Tibial nerve (tissue), 4 donors: Measurements from ENCODE around the gene LRBA. TPM values are rescaled to one million over a fixed set of nuclear protein-coding genes. Genes with fewer than 3 reads are reported as not detected.

Source experiments
- DNase-seq, 2 donors: peaks; one replicate each; pipeline ENCODE4 v3.0.0-alpha.2; 2019; ENCODE audit warnings: low spot score in 2 of 2
- H3K27ac ChIP-seq, 4 donors: fragments of 200-600 bp; sonication (generic) in 3 of 4; one replicate each; pipeline ENCODE4 v1.5.1; 2017 to 2019; ENCODE audit warnings: mild to moderate bottlenecking in 1 of 4
- H3K27me3 ChIP-seq, 2 donors: fragments of 200-600 bp; sonication (generic) in 1 of 2; one replicate each; pipeline versions ENCODE4 v1.5.1 to v1.6.0; 2017 to 2019
- H3K36me3 ChIP-seq, 3 donors: fragments of 200-600 bp; sonication (generic); one replicate each; pipeline ENCODE4 v1.5.1; 2018 to 2019
- H3K4me1 ChIP-seq, 4 donors: fragments of 200-600 bp; sonication (generic) in 3 of 4; one replicate each; pipeline ENCODE4 v1.5.1; 2017 to 2019
- H3K4me3 ChIP-seq, 4 donors: fragments of 200-600 bp; sonication (generic) in 3 of 4; one replicate each; pipeline ENCODE4 v1.5.1; 2017 to 2019; ENCODE audit warnings: mild to moderate bottlenecking in 1 of 4, moderate library complexity in 1 of 4
- H3K9me3 ChIP-seq, 4 donors: fragments of 200-600 bp; sonication (generic) in 3 of 4; one replicate each; pipeline ENCODE4 v1.5.1; 2017 to 2019
- EP300 ChIP-seq, 2 donors: sonication (generic); formaldehyde crosslinking; IDR thresholded peaks; one replicate each; pipeline ENCODE4 v1.6.1; 2017; ENCODE audit warnings: antibody characterized with exemption in 2 of 2, mild to moderate bottlenecking in 1 of 2
- POLR2A ChIP-seq, 2 donors: fragments of 450-650 bp; IDR thresholded peaks; one replicate each; pipeline ENCODE4 v1.6.1; 2017; ENCODE audit warnings: antibody characterized with exemption in 2 of 2, mild to moderate bottlenecking in 2 of 2, moderate library complexity in 2 of 2
- WGBS, 2 donors: methylation state at CpG; one replicate each; pipeline ENCODE4 v1.1.5; 2018; 5-methylcytosine and 5-hydroxymethylcytosine counted together
- total RNA-seq, 4 donors: library from RNA; depleted of rRNA; stranded (reverse); fragments of >200 nt; gene quantifications; one replicate each; pipeline ENCODE4 v1.1.0, GENCODE V29; 2016
- TF ChIP-seq, protein P1 (sequence below), 5 experiments: fragments of 200-600 bp in 3 of 5; fragments of 450-650 bp in 2 of 5; sonication (generic) in 3 of 5; IDR thresholded peaks; one replicate each; pipeline ENCODE4 v1.5.1; 2016 to 2019; ENCODE audit warnings: antibody characterized with exemption in 5 of 5, mild to moderate bottlenecking in 3 of 5, moderate library complexity in 2 of 5

LRBA gene
- total RNA-seq, 4 donors from 2014 or later: 35.4 to 43.1 (median 38.0) TPM

DNA sequence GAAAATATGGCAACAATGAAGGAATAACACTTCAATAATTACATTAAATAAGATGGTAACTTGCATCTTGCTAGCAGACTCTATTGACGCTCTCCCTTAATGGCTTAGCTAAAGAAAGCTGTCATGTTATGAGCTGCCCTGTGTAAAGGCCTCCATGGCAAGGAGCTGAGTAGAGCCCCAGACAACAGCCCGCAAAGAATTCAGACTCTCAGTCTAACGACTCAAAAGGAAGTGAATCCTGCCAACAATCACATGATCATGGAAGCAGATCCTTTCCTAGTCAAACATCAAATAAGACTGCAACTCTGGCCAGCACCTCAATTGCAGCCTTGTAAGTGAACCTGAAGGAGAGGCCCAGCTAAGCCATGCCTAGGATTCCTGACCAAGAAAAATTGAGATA lies 275.5 kb downstream of the LRBA start:
- Histone ChIP-seq H3K9me3 (peaks cover 0 to 15% (median 3%) of the 10 kb centered on the region in 4 donors), H3K4me3 (no peak overlapping the region), H3K27me3 (no peaks in the 10 kb centered on the region), H3K36me3 (peaks cover 0 to 7% (median 0%) of the 10 kb centered on the region in 3 donors), H3K4me1 (no peaks in the 10 kb centered on the region), H3K27ac (no peak overlapping the region)
- DNase-seq: no peak
- WGBS, 2 donors: 82 to 83% methylated on average over 3 of the region's 3 CpGs
- TF ChIP-seq, protein P1, sequence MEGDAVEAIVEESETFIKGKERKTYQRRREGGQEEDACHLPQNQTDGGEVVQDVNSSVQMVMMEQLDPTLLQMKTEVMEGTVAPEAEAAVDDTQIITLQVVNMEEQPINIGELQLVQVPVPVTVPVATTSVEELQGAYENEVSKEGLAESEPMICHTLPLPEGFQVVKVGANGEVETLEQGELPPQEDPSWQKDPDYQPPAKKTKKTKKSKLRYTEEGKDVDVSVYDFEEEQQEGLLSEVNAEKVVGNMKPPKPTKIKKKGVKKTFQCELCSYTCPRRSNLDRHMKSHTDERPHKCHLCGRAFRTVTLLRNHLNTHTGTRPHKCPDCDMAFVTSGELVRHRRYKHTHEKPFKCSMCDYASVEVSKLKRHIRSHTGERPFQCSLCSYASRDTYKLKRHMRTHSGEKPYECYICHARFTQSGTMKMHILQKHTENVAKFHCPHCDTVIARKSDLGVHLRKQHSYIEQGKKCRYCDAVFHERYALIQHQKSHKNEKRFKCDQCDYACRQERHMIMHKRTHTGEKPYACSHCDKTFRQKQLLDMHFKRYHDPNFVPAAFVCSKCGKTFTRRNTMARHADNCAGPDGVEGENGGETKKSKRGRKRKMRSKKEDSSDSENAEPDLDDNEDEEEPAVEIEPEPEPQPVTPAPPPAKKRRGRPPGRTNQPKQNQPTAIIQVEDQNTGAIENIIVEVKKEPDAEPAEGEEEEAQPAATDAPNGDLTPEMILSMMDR (IDR thresholded peaks at IDR 0.05): no peak
- TF ChIP-seq EP300 (IDR thresholded peaks at IDR 0.05): no peak
- TF ChIP-seq POLR2A (IDR thresholded peaks at IDR 0.05): no peak

DNA sequence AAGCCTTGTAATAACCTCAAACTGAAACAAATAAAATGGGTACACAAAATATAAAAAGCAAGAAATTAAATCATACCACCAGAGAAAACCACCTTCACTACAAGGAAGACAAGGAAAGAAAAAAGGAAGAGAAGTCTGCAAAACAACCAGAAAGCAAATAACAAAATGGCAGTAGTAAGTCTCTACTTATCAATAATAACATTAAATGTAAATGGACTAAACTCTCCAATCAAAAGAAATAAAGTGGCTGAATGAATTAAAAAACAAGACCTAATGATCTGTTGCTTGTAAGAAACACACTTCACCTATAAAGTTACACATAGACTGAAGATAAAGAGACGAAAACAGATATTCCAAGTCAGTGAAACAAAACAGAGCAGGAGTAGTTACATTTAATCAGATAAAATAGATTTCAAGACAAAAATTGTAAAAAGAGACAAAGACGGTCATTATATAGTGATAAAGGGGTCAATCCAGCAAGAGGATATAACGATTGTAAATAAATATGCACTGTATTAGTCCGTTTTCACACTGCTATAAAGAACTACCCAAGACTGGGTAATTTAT lies 289.0 kb downstream of the LRBA start:
- Histone ChIP-seq H3K27me3 (no peaks in the 10 kb centered on the region), H3K4me3 (no peak overlapping the region), H3K36me3 (peaks cover 0 to 61% (median 0%) of the 10 kb centered on the region in 3 donors), H3K4me1 (peaks cover 0 to 9% (median 0%) of the 10 kb centered on the region in 4 donors), H3K9me3 (peaks cover 0 to 21% (median 7%) of the 10 kb centered on the region in 4 donors), H3K27ac (no peak overlapping the region)
- WGBS, 2 donors: 70 to 71% methylated on average over 4 of the region's 4 CpGs
- DNase-seq: no peak
- TF ChIP-seq, protein P1 (IDR thresholded peaks at IDR 0.05): no peak
- TF ChIP-seq EP300 (IDR thresholded peaks at IDR 0.05) (no peak), POLR2A (IDR thresholded peaks at IDR 0.05) (no peak)

DNA sequence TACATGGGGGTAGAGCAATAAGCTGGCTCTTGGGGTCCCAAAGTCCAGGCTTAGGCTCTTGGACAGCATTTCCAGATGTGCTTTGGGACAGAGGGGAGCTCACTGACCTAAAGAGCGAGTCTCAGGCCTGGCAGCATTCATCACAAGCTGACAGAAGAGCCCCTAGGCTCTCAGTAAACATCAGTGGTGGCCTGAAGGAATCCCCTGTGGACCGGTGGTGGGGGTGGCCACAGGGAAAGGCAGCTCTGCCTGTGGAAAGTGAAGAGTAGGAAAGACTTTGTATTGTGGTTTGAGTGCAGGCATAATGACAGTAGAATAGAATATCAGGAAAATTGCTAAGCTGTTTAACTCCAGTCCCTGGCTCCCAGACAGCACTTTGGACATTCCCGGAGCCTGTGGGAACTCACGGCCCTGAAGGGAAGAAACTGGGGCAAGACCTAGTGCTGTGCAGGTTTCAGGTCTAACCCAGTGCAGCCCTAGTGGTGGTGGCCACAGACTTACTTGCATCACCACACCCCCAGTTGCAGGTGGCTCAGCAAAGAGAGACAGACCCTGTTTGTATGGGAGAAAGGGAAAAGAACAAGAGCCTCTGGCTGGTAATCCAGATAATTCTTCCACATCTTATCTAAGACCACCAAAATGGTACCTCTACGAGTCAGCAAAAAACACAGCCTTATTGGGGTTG lies 291.2 kb downstream of the LRBA start:
- H3K36me3 ChIP-seq: peaks cover 0 to 40% (median 0%) of the 10 kb centered on the region in 3 donors
- peak overlapping the region in 1 of 4 donors; percentile 32 for H3K27ac ChIP-seq
- H3K27me3 ChIP-seq: no peaks in the 10 kb centered on the region
- peaks cover 0 to 9% (median 0%) of the 10 kb centered on the region in 4 donors for H3K4me1 ChIP-seq
- no peak for DNase-seq
- H3K4me3 ChIP-seq: no peak overlapping the region
- 92 to 97% methylated on average over 5 of the region's 5 CpGs for WGBS, 2 donors
- TF ChIP-seq, protein P1 (IDR thresholded peaks at IDR 0.05): no peak
- TF ChIP-seq EP300 (IDR thresholded peaks at IDR 0.05) (no peak), POLR2A (IDR thresholded peaks at IDR 0.05) (no peak)
- H3K9me3 ChIP-seq: peaks cover 0 to 15% (median 7%) of the 10 kb centered on the region in 4 donors

DNA sequence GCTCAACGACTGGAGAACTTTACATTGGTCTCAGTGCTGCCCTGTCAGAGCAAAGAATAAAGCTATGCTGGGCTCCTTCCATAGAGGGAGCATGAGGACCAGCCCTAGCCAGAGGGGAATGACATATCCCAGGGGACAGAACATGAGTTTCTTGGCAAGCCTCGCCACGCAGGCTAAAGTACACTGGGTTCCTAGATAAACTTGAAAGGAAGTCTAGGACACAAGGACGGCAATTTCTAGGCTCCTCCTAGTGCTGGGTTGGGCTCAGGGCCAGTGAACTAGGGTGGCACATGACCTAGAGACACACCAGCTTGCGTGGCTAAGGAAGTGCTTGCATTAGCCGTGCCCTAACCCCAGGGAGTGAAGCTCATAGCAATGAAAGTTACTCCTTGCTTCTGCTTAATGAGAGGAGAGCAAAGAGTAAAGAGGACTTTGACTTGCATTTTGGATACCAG lies 292.1 kb downstream of the LRBA start:
- Histone ChIP-seq H3K9me3 (peaks cover 0 to 15% (median 7%) of the 10 kb centered on the region in 4 donors), H3K27ac (peak overlapping the region in 1 of 4 donors; percentile 32), H3K36me3 (peaks cover 0 to 37% (median 0%) of the 10 kb centered on the region in 3 donors), H3K4me1 (peaks cover 0 to 9% (median 0%) of the 10 kb centered on the region in 4 donors), H3K27me3 (no peaks in the 10 kb centered on the region), H3K4me3 (no peak overlapping the region)
- TF ChIP-seq, protein P1 (IDR thresholded peaks at IDR 0.05): peak in 1 of 5 experiments; percentile 9
- no peak for TF ChIP-seq POLR2A (IDR thresholded peaks at IDR 0.05)
- peak in 1 of 2 donors; percentile 64 for TF ChIP-seq EP300 (IDR thresholded peaks at IDR 0.05)
- WGBS, 2 donors: 39 to 66% methylated on average over 6 of the region's 6 CpGs
- DNase-seq: peak; percentile 21 to 52

DNA sequence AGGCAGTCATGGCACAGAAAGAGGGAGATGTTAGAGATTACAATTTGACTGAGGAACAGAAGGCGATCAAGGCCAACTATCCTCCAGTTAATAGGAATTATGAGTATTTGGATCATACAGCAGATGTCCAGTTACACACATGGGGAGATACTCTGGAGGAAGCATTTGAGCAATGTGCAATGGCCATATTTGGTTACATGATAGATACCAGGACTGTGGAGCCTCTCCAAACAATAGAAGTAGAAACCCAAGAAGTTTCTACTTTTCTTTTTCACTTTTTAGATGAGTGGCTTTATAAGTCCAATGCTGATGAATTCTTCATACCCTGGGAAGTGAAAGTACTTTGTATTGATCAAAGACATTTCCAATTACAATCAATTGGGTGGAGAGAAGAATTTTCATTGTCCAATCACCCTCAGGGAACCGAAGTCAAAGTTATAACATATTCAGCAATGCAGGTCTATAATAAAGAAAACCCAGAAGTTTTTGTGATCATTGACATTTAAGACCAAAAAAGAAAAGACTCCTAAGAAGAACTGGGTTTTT lies 294.0 kb downstream of the LRBA start:
- TF ChIP-seq, protein P1 (IDR thresholded peaks at IDR 0.05): no peak
- no peak for TF ChIP-seq POLR2A (IDR thresholded peaks at IDR 0.05)
- 99 to 100% methylated on average over 2 of the region's 2 CpGs for WGBS, 2 donors
- H3K27me3 ChIP-seq: no peaks in the 10 kb centered on the region

More for the DNA sequence above, 294.0 kb downstream of the LRBA start:
- H3K4me3 ChIP-seq: no peak overlapping the region
- H3K36me3 ChIP-seq: peaks cover 0 to 26% (median 0%) of the 10 kb centered on the region in 3 donors
- peaks cover 0 to 9% (median 0%) of the 10 kb centered on the region in 4 donors for H3K4me1 ChIP-seq
- peaks cover 0 to 7% (median 2%) of the 10 kb centered on the region in 4 donors for H3K9me3 ChIP-seq
- H3K27ac ChIP-seq: no peak overlapping the region
- no peak for DNase-seq
